ENCODE data around the gene KANSL1.

The KANSL1 gene

GRCh38 chr17:46166692-46167249 is 26.5 kb downstream of the KANSL1 start:
- no peak for DNase-seq

GRCh38 chr17:46163929-46164594 is 29.2 kb downstream of the KANSL1 start:
- DNase-seq: no peak

- DNase-seq: no peak
Observed at GRCh38 chr17:46163316-46163715, 29.9 kb downstream of the KANSL1 start.

- no peak for DNase-seq
Observed at GRCh38 chr17:46162866-46163265, 30.4 kb downstream of the KANSL1 start.

GRCh38 chr17:46160169-46160568 is 33.1 kb downstream of the KANSL1 start:
- no peak for DNase-seq

- no peak for DNase-seq
Observed at GRCh38 chr17:46159686-46160085, 33.5 kb downstream of the KANSL1 start.

GRCh38 chr17:46158323-46159296 is 34.6 kb downstream of the KANSL1 start:
- no peak for DNase-seq

- no peak for DNase-seq
Observed at GRCh38 chr17:46157443-46158062, 35.7 kb downstream of the KANSL1 start.

GRCh38 chr17:46154151-46154816 is 38.9 kb downstream of the KANSL1 start:
- DNase-seq: no peak

GRCh38 chr17:46152423-46152822 is 40.8 kb downstream of the KANSL1 start:
- no peak for DNase-seq

- no peak for DNase-seq
Observed at GRCh38 chr17:46151762-46152161, 41.5 kb downstream of the KANSL1 start.

- DNase-seq: no peak
Observed at GRCh38 chr17:46150216-46150963, 42.8 kb downstream of the KANSL1 start.

GRCh38 chr17:46148247-46148646 is 45.0 kb downstream of the KANSL1 start:
- no peak for DNase-seq

- no peak for DNase-seq
Observed at GRCh38 chr17:46147296-46147695, 45.9 kb downstream of the KANSL1 start.

GRCh38 chr17:46144246-46144645 is 49.0 kb downstream of the KANSL1 start:
- DNase-seq: no peak

- no peak for DNase-seq
Observed at GRCh38 chr17:46143827-46144236, 49.4 kb downstream of the KANSL1 start.

- DNase-seq: no peak
Observed at GRCh38 chr17:46141645-46142044, 51.6 kb downstream of the KANSL1 start.

GRCh38 chr17:46140645-46141197 is 52.5 kb downstream of the KANSL1 start:
- DNase-seq: no peak

- no peak for DNase-seq
Observed at GRCh38 chr17:46139432-46140210, 53.6 kb downstream of the KANSL1 start.

- no peak for DNase-seq
Observed at GRCh38 chr17:46138473-46138872, 54.8 kb downstream of the KANSL1 start.

GRCh38 chr17:46136820-46137219 is 56.4 kb downstream of the KANSL1 start:
- DNase-seq: no peak

Data from activated CD4-positive, alpha-beta T cell treated with anti-CD3 and anti-CD28 coated beads, Interleukin-2, amount 50 U/mL, for 4 hours (primary cell).